ENCODE data around the gene PRKN. TPM values are rescaled to one million over a fixed set of nuclear protein-coding genes. Genes with fewer than 3 reads are reported as not detected.
"Not testable (repeated sequence)": the region's sequence is repeated elsewhere in the genome, so short reads cannot be mapped to it uniquely, and the experiment has no call there.

The PRKN gene
- total RNA-seq, 1 experiment from 2014 or later = not detected

- no peak for DNase-seq (ENCODE audit: low read depth)
Measured at GRCh38 chr6:161355696-161356095, 1371.9 kb downstream of the PRKN start.

GRCh38 chr6:161354956-161355355 lies 1372.6 kb downstream of the PRKN start:
- no peak for DNase-seq (ENCODE audit: low read depth)

- no peak for DNase-seq (ENCODE audit: low read depth)
Measured at GRCh38 chr6:161354276-161354840, 1373.2 kb downstream of the PRKN start.

GRCh38 chr6:161353208-161353613 lies 1374.4 kb downstream of the PRKN start:
- peak; percentile 65 for DNase-seq (ENCODE audit: low read depth)

GRCh38 chr6:161351858-161352257 lies 1375.7 kb downstream of the PRKN start:
- DNase-seq (ENCODE audit: low read depth) = no peak

GRCh38 chr6:161349886-161350285 lies 1377.7 kb downstream of the PRKN start:
- no peak for DNase-seq (ENCODE audit: low read depth)

- no peak for DNase-seq (ENCODE audit: low read depth)
Measured at GRCh38 chr6:161348628-161348994, 1379.0 kb downstream of the PRKN start.

- DNase-seq (ENCODE audit: low read depth) = no peak
Measured at GRCh38 chr6:161347988-161348627, 1379.5 kb downstream of the PRKN start.

- DNase-seq (ENCODE audit: low read depth) = no peak
Measured at GRCh38 chr6:161347125-161347524, 1380.4 kb downstream of the PRKN start.

- DNase-seq (ENCODE audit: low read depth) = no peak
Measured at GRCh38 chr6:161346717-161347116, 1380.8 kb downstream of the PRKN start.

- DNase-seq (ENCODE audit: low read depth) = no peak
Measured at GRCh38 chr6:161344626-161345025, 1382.9 kb downstream of the PRKN start.

GRCh38 chr6:161342039-161342438 lies 1385.5 kb downstream of the PRKN start:
- DNase-seq (ENCODE audit: low read depth) = no peak

- no peak for DNase-seq (ENCODE audit: low read depth)
Measured at GRCh38 chr6:161341638-161342037, 1385.9 kb downstream of the PRKN start.

- no peak for DNase-seq (ENCODE audit: low read depth)
Measured at GRCh38 chr6:161338015-161338414, 1389.6 kb downstream of the PRKN start.

- no peak for DNase-seq (ENCODE audit: low read depth)
Measured at GRCh38 chr6:161336479-161336878, 1391.1 kb downstream of the PRKN start.

GRCh38 chr6:161333410-161333809 lies 1394.2 kb downstream of the PRKN start:
- no peak for DNase-seq (ENCODE audit: low read depth)

- not testable (repeated sequence) for DNase-seq (ENCODE audit: low read depth)
Measured at GRCh38 chr6:161331402-161332081, 1396.0 kb downstream of the PRKN start.

GRCh38 chr6:161327360-161327953 lies 1400.1 kb downstream of the PRKN start:
- DNase-seq (ENCODE audit: low read depth) = no peak

- DNase-seq (ENCODE audit: low read depth) = no peak
Measured at GRCh38 chr6:161319231-161319630, 1408.3 kb downstream of the PRKN start.

GRCh38 chr6:161318456-161318855 lies 1409.1 kb downstream of the PRKN start:
- no peak for DNase-seq (ENCODE audit: low read depth)

- DNase-seq (ENCODE audit: low read depth) = peak; percentile 39
Measured at GRCh38 chr6:161316531-161316930, 1411.0 kb downstream of the PRKN start.

- DNase-seq (ENCODE audit: low read depth) = not testable (repeated sequence)
Measured at GRCh38 chr6:161315246-161315917, 1412.2 kb downstream of the PRKN start.

Measured in Daoy (cell line).